Activated B cell treated with CpG ODN at 0.5 μM for 24 hours (primary cell): Measurements from ENCODE around the gene BRAP. TPM values are rescaled to one million over a fixed set of nuclear protein-coding genes. Genes with fewer than 3 reads are reported as not detected.
"Not testable (repeated sequence)": the region's sequence is repeated elsewhere in the genome, so short reads cannot be mapped to it uniquely, and the experiment has no call there.

ENCODE experiments used
- ATAC-seq: fragments of 200-7000 bp; cut with Tn5 transposase; one replicate; pipeline ENCODE4 v1.10.0; 2021; ENCODE audit warnings: low read depth, mild to moderate bottlenecking, moderate library complexity
- CTCF ChIA-PET: fragments of 350-600 bp; sonication (Branson Sonifier 250); formaldehyde crosslinking; loops from one replicate; lab custom pipeline; 2021; ENCODE audit warnings: antibody characterized with exemption; lab: Charles Lee
- POLR2A ChIA-PET: fragments of 350-600 bp; sonication (Branson Sonifier 250); formaldehyde crosslinking; loops from one replicate; lab custom pipeline; 2021; ENCODE audit warnings: antibody characterized with exemption; lab: Charles Lee
- DNase-seq: peaks from one replicate; pipeline ENCODE4 v3.0.0; 2022
- H3K27ac Mint-ChIP-seq: one replicate; pipeline ENCODE4 v1.8.0; 2020; ENCODE audit warnings: mixed read lengths
- H3K27me3 Mint-ChIP-seq: one replicate; pipeline ENCODE4 v1.8.0; 2021; ENCODE audit warnings: mixed read lengths
- H3K36me3 Mint-ChIP-seq: one replicate; pipeline ENCODE4 v1.8.0; 2021; ENCODE audit warnings: low read depth, mixed read lengths
- H3K4me1 Mint-ChIP-seq: one replicate; pipeline ENCODE4 v1.8.0; 2021; ENCODE audit warnings: mixed read lengths
- H3K4me3 Mint-ChIP-seq: one replicate; pipeline ENCODE4 v1.8.0; 2020; ENCODE audit warnings: mild to moderate bottlenecking, mixed read lengths
- H3K9me3 Mint-ChIP-seq: one replicate; pipeline ENCODE4 v1.8.0; 2020; ENCODE audit warnings: mixed read lengths
- intact Hi-C: fragments of 100-400 bp; cut with micrococcal nuclease; formaldehyde crosslinking; loops from one replicate; pipeline ENCODE4 v1.15.1; 2024
- total RNA-seq: library from RNA; stranded (reverse); gene quantifications from 2 replicates; pipeline ENCODE4 v1.2.3, GENCODE V29; 2022
- TF ChIP-seq, protein P1 (sequence below): fragments of 200-600 bp; IDR thresholded peaks from one replicate; pipeline ENCODE4 v1.8.0; 2022; ENCODE audit warnings: antibody characterized with exemption, mild to moderate bottlenecking

The BRAP gene
- total RNA-seq, 1 donor from 2014 or later = 24.2 TPM

DNA sequence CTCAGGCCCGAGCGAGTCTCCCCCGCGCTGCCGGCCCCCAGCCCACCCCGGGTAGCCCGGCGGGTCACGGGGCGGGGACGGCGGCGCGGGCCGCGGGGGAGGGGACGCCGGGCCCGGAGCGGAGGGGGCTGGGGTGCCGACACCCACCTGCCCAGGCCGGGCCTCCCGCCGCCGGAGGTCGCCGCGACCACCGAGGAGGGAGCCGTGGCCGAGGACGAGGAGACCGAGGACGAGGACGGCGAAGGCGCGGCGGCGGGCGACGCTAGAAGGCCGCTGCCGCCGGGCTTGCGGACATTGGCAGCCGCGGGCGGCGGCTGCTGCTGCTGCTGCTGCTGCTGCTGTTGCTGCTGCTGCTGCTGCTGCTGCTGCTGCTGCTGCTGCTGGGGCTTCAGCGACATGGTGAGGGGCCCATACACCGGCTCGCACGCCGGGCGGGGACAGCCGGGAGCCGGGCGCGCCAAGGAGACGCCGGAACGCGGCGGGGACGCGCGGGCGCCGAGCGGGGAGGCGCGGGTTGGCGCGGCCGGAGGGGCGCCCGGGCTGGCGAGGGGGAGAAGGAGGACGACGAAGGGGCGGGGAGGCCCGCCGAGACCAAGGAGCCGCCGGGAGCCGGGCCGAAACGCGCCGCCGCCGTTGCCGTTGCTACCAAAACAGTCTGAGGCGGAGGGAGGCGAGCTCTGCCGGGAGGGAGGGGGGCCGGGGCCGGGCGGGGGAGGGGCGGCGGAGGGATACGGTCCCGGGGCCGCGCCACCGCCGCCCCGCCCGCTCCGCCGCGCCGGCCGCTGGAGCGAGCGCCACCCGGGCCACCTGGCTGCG lies 86.9 kb downstream of the BRAP start, which contains the start of gene ATXN2:
TSS of gene ATXN2 (minus strand) at position 679 of the 816 bp plus-strand sequence. CDS start at position 398, 281 bp downstream.
- Mint-ChIP-seq H3K27ac (peak within 1 kb of the TSS; percentile 88), H3K4me3 (peak within 1 kb of the TSS; percentile 89), H3K36me3 (peaks cover 12% of the 10 kb centered on the region), H3K27me3 (no peaks in the 10 kb centered on the region), H3K4me1 (peaks cover 32% of the 10 kb centered on the region), H3K9me3 (no peaks in the 10 kb centered on the region)
- ChIA-PET CTCF (no interaction called here), POLR2A (interaction anchor here (0.8 kb wide), 3 partner anchors 87 to 243 kb away, joined by 3 to 7 read pairs (median 4); partner anchors contain the start of genes ACAD10, BRAP and MAPKAPK5)
- intact Hi-C loops = loop anchor here (2.0 to 10.0 kb wide), 5 partner anchors 88 to 1717 kb away; partner anchors contain the start of genes ACAD10, GLTP, HECTD4 and MAPKAPK5
- DNase-seq (peak; percentile 42), ATAC-seq (peak; percentile 54)
- TF ChIP-seq, protein P1, sequence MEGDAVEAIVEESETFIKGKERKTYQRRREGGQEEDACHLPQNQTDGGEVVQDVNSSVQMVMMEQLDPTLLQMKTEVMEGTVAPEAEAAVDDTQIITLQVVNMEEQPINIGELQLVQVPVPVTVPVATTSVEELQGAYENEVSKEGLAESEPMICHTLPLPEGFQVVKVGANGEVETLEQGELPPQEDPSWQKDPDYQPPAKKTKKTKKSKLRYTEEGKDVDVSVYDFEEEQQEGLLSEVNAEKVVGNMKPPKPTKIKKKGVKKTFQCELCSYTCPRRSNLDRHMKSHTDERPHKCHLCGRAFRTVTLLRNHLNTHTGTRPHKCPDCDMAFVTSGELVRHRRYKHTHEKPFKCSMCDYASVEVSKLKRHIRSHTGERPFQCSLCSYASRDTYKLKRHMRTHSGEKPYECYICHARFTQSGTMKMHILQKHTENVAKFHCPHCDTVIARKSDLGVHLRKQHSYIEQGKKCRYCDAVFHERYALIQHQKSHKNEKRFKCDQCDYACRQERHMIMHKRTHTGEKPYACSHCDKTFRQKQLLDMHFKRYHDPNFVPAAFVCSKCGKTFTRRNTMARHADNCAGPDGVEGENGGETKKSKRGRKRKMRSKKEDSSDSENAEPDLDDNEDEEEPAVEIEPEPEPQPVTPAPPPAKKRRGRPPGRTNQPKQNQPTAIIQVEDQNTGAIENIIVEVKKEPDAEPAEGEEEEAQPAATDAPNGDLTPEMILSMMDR = no peak

DNA sequence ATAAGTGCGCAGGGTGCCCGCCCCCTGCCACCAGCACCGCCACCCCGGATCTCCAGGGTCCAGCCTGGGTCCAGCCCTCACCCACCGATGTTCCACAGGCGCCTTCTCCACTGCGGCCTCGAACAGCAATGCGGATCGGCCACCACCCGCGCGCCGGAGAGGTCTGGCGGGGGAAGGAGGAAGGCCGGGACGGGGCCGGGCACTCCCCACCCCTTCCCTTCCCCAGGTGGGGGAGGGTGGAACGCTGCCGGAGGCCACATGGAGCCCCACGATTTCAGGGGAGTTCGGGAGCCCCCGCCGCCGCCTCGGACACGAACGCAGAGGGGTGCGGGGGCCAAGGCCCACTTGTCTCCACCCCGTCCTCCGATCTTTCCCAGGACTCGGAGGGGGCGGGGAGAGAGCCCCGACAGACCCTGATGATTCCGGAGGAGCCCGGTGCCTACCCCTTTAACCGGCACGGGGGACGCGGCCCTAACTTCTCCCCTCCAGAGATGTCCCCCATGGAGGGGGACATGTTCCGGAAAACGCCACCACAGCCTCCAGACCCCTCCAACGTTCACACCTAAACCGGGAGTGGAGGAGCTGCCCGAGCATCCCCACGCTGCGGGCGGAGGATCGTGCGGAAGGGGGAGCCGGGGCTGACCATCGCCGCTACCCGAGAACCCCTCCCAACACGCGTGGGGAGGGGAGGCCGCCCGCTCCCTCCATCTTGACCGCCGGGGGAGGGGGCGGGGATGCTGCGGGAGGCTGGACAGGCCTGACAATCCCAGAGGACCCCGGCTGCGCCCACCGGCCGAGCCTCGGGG lies 87.7 kb downstream of the BRAP start:
- POLR2A ChIA-PET = no interaction called here
- peak; percentile 3 for ATAC-seq
- H3K27me3 Mint-ChIP-seq = no peaks in the 10 kb centered on the region

GRCh38 chr12:111596985-111597830 lies 88.5 kb downstream of the BRAP start:
- POLR2A ChIA-PET = interaction anchor here (0.6 kb wide), 2 partner anchors 784 to 1166 kb away, joined by 5 to 6 read pairs; no protein-coding TSS in a partner anchor
- H3K36me3 Mint-ChIP-seq = peaks cover 13% of the 10 kb centered on the region
- peak overlapping the region; percentile 89 for H3K4me3 Mint-ChIP-seq
- intact Hi-C loops = loop anchor here (5.0 to 10.0 kb wide), 2 partner anchors 788 to 1715 kb away; partner anchors contain the start of genes GLTP and HECTD4
- H3K27ac Mint-ChIP-seq = peak overlapping the region; percentile 85
- no peaks in the 10 kb centered on the region for H3K27me3 Mint-ChIP-seq
- DNase-seq (no peak), ATAC-seq (no peak)
- H3K9me3 Mint-ChIP-seq = no peaks in the 10 kb centered on the region
- TF ChIP-seq, protein P1 = no peak
- H3K4me1 Mint-ChIP-seq = peaks cover 34% of the 10 kb centered on the region
- CTCF ChIA-PET = no interaction called here

More for the DNA sequence above, 87.7 kb downstream of the BRAP start:
- H3K27ac Mint-ChIP-seq = peak overlapping the region; percentile 85
- TF ChIP-seq, protein P1 = no peak
- H3K4me1 Mint-ChIP-seq = peaks cover 32% of the 10 kb centered on the region
- DNase-seq = peak; percentile 42
- no peaks in the 10 kb centered on the region for H3K9me3 Mint-ChIP-seq
- peak overlapping the region; percentile 89 for H3K4me3 Mint-ChIP-seq
- H3K36me3 Mint-ChIP-seq = peaks cover 12% of the 10 kb centered on the region
- CTCF ChIA-PET = no interaction called here
- intact Hi-C loops = loop anchor here (2.0 to 10.0 kb wide), 5 partner anchors 89 to 1716 kb away; partner anchors contain the start of genes ACAD10, GLTP, HECTD4 and MAPKAPK5

GRCh38 chr12:111595341-111595835 lies 90.4 kb downstream of the BRAP start:
- H3K4me3 Mint-ChIP-seq = peak overlapping the region; percentile 8
- H3K27me3 Mint-ChIP-seq, DNase-seq, CTCF ChIA-PET, H3K9me3 Mint-ChIP-seq, ATAC-seq, H3K27ac Mint-ChIP-seq: not testable (repeated sequence)
- intact Hi-C loops = loop anchor here (5.0 to 10.0 kb wide), 2 partner anchors 789 to 1713 kb away; partner anchors contain the start of genes GLTP and HECTD4
- POLR2A ChIA-PET = interaction anchor here (0.6 kb wide), 1 partner anchor 350 kb away, joined by 3 read pairs; no protein-coding TSS in a partner anchor
- H3K36me3 Mint-ChIP-seq = peaks cover 13% of the 10 kb centered on the region
- peaks cover 33% of the 10 kb centered on the region for H3K4me1 Mint-ChIP-seq

Other genes starting within 250 kb of the BRAP start
- 38.3 and 46.2 TPM in 2 replicates for gene ATXN2, start 86.6 kb downstream of the BRAP start, total RNA-seq
- 33.3 and 45.1 TPM in 2 replicates for gene ACAD10, start 97 bp upstream of the BRAP start, total RNA-seq
- gene ALDH2, start 81.0 kb upstream of the BRAP start, total RNA-seq = 36.0 and 37.4 TPM in 2 replicates
- gene MAPKAPK5, start 156.3 kb upstream of the BRAP start, total RNA-seq = 51.7 and 61.2 TPM in 2 replicates